DOHH2 (cell line): Measurements from ENCODE around the gene KCNJ15.

Experiments
- EZH2phosphoT487 ChIP-seq: fragments of 200-600 bp; sonication (generic); IDR thresholded peaks from 2 replicates; pipeline ENCODE4 v1.6.1; 2017; ENCODE audit warnings: borderline replicate concordance, mild to moderate bottlenecking, antibody characterized with exemption, low read length, moderate library complexity, mixed read lengths
- TF ChIP-seq, protein P1 (sequence below): fragments of 200-600 bp; sonication (generic); IDR thresholded peaks from one replicate; pipeline ENCODE4 v1.5.1; 2014; ENCODE audit warnings: antibody characterized with exemption, mild to moderate bottlenecking, low read depth, low read length; ENCODE audit not compliant: poor library complexity, severe bottlenecking

DNA sequence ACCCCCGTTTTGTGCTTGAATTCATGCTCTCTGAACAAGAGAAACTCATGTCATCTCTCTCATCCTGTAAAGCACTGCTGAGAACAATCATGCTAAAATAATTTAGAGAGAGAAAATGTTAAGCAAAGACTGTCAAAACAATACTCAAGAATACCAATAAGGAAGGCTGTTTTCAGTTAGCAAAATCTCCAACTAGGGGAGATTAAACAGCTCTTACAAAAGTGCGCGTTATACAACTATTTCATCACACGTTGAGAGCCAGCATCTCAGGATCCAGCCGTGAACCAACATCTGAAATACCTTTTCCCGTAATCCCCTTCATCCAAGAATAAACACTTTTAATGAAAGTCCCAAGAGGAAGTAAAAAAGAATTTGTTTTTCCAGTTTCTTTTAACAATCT, 44.1 kb upstream of the KCNJ15 start:
- no peak for TF ChIP-seq EZH2phosphoT487
- TF ChIP-seq, protein P1, sequence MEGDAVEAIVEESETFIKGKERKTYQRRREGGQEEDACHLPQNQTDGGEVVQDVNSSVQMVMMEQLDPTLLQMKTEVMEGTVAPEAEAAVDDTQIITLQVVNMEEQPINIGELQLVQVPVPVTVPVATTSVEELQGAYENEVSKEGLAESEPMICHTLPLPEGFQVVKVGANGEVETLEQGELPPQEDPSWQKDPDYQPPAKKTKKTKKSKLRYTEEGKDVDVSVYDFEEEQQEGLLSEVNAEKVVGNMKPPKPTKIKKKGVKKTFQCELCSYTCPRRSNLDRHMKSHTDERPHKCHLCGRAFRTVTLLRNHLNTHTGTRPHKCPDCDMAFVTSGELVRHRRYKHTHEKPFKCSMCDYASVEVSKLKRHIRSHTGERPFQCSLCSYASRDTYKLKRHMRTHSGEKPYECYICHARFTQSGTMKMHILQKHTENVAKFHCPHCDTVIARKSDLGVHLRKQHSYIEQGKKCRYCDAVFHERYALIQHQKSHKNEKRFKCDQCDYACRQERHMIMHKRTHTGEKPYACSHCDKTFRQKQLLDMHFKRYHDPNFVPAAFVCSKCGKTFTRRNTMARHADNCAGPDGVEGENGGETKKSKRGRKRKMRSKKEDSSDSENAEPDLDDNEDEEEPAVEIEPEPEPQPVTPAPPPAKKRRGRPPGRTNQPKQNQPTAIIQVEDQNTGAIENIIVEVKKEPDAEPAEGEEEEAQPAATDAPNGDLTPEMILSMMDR, result no peak
